NCI-H1417 (cell line): Measurements from ENCODE around the gene TNFRSF12A.

ENCODE experiments used
- DNase-seq, 3 experiments: peaks; one replicate each; lab custom pipeline; 2025; lab: John Stamatoyannopoulos, UW

Gene TNFRSF12A

DNA sequence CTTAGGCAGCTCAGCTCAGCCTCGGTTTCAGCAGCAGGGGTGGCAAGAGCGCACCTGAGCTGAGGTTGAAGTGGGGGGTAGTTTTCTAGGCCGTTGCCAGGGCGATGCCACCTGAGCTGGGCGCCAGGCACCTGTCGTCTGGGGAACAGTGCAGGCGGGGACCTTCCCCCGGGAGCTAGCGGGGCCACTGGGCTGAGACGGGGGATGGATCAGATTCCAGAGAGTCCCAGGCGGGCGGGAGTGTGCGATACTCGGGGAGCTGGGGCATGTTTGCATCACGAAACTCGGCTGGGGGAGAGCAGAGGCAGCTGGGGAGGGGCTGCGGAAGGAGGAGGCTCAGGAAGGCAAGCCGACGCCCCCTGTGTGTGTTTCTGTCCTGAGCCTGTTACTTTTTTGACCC is 7.9 kb upstream of the TNFRSF12A start:
- peak; percentile 81 to 94 (median 90) for DNase-seq

DNA sequence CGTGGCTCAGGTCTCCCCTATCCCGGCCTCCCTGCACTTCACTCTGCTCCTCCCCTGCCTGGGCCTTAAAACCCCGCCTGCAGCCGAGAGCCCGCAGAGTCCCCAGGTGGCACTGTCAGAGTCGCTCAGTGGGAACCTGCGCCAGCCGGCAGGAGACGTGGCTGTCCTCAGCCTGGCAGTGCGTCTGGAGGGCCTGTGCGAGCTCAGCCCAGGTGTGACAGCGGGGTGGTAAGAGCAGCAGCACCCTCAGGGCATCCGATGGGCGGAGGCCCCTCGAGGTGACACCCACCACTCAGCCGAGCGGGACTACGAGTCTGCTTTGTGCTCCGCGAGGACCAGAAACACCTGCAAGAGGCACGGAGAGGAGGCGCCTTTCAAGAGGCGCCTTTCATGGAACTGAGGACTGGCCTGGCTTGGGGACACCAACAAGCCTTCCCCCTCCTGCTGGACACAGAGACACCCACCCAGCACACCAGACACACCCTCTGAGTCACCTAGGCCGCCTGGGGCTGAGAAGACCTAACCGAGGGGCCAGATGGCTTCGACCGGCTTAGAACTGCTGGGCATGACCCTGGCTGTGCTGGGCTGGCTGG is 7.2 kb upstream of the TNFRSF12A start, which contains the start of gene CLDN9:
Gene CLDN9 (plus strand): TSS at position 96 of the 593 bp plus-strand sequence. CDS start 440 bp downstream, at position 536.
- peak; percentile 87 to 95 (median 92) for DNase-seq

DNA sequence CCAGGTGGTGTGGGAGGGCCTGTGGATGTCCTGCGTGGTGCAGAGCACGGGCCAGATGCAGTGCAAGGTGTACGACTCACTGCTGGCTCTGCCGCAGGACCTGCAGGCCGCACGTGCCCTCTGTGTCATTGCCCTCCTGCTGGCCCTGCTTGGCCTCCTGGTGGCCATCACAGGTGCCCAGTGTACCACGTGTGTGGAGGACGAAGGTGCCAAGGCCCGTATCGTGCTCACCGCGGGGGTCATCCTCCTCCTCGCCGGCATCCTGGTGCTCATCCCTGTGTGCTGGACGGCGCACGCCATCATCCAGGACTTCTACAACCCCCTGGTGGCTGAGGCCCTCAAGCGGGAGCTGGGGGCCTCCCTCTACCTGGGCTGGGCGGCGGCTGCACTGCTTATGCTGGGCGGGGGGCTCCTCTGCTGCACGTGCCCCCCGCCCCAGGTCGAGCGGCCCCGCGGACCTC is 6.6 kb upstream of the TNFRSF12A start:
- DNase-seq = peak in 1 of 3 experiments; percentile 47

DNA sequence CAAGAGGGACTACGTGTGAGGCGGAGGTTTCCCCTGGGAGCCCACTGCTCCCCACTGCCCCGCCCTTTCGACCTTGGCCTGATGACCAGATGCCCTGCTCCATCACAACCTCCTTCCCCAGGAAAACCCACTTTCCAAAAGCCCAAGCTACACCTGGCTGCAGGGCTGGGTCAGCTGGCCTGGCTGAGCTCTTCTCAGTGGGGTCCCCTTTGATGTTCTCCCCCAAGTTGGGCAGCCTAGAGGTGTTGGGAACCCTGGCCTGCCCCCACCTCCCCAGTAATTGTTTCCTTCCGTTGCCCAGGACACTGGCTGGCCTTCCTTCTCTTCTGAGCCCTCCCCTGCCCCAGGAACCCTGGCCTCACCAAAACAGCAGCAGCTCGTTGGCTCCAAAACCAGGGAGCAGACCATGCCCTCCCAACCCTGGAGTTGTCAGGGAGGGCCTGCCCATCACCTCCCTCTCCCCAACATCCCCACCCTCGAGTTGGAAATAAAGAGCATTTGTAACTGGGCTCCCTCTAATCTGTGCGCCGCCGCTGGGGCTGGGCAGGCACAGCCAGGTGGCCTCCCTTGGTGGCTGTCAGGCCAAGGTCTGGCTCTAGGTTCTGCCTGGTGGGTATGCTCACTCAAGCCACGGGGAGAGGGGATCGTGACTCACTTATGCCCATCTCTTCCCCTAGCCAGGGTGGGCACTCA is 6.0 kb upstream of the TNFRSF12A start:
- no peak for DNase-seq

GRCh38 chr16:3014971-3015370 is 5.2 kb upstream of the TNFRSF12A start:
- no peak for DNase-seq

- no peak for DNase-seq
These were observed 4.2 kb upstream of the TNFRSF12A start for GRCh38 chr16:3015865-3016521.

- DNase-seq = no peak
These were observed 2.8 kb upstream of the TNFRSF12A start for GRCh38 chr16:3017344-3017743.

GRCh38 chr16:3017794-3018506 is 2.2 kb upstream of the TNFRSF12A start, which contains the start of gene CLDN6:
Gene CLDN6, minus strand, starts transcription at chr16:3018183. Its CDS starts 2,162 bp downstream, at chr16:3016021.
- DNase-seq = peak in 1 of 3 experiments; percentile 2

GRCh38 chr16:3019594-3020246 is 448 bp upstream of the TNFRSF12A start:
- DNase-seq = no peak

- peak; percentile 42 to 68 (median 57) for DNase-seq
These were observed 658 bp downstream of the TNFRSF12A start for GRCh38 chr16:3020604-3021448.

DNA sequence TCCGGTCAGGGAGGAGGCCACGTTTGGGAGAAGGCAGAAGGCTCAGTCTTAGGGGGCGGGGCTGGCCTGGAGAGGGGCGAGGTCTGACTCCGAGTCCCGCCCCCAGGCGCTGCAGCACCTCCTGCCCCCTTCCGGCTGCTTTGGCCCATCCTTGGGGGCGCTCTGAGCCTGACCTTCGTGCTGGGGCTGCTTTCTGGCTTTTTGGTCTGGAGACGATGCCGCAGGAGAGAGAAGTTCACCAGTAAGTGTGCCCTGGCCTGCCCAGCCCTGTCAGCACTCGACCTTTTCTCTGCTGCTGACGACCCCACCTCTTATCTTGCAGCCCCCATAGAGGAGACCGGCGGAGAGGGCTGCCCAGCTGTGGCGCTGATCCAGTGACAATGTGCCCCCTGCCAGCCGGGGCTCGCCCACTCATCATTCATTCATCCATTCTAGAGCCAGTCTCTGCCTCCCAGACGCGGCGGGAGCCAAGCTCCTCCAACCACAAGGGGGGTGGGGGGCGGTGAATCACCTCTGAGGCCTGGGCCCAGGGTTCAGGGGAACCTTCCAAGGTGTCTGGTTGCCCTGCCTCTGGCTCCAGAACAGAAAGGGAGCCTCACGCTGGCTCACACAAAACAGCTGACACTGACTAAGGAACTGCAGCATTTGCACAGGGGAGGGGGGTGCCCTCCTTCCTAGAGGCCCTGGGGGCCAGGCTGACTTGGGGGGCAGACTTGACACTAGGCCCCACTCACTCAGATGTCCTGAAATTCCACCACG is 1.5 kb downstream of the TNFRSF12A start:
- peak; percentile 41 to 76 (median 57) for DNase-seq

- no peak for DNase-seq
These were observed 2.1 kb downstream of the TNFRSF12A start for GRCh38 chr16:3022208-3022683.

- peak in 1 of 3 experiments; percentile 38 for DNase-seq
These were observed 2.7 kb downstream of the TNFRSF12A start for GRCh38 chr16:3022684-3023414.

DNA sequence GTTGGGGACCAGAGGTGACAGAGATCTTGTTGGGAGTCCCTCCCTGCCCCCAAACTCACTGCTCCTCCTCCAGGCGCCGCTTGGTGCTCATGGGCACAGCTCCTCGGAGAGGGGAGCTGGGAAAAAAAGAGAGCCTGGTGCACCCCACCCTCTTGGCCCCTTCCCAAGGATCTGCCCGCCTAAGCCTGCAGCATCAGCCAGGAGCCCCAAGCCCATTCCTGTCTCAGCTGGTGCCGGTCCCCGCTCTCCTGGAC is 3.2 kb downstream of the TNFRSF12A start:
- no peak for DNase-seq

GRCh38 chr16:3023669-3024478 is 3.7 kb downstream of the TNFRSF12A start, which contains the start of the genes HCFC1R1 and THOC6:
Gene HCFC1R1, minus strand, starts transcription at chr16:3023942. Its CDS starts 1 bp downstream, at chr16:3023941.
Gene THOC6, plus strand, starts transcription at chr16:3024035. Its CDS starts 292 bp downstream, at chr16:3024327.
- DNase-seq = peak; percentile 97 to 99 (median 97)

GRCh38 chr16:3025032-3026002 is 5.1 kb downstream of the TNFRSF12A start:
- no peak for DNase-seq

DNA sequence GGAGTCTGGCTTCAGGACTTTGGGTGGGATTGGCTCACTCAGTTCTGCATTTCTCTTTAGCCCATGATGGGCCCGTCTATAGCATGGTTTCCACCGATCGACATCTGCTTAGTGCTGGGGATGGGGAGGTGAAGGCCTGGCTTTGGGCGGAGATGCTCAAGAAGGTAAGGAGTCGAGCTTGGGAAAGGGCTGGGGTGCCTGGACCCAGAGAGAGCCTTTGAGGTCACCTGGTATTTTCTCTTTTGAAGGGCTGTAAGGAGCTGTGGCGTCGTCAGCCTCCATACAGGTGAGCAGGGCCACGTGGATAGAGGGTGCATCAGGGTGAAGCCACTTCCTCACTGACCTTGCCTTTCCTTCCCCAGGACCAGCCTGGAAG is 5.8 kb downstream of the TNFRSF12A start:
- DNase-seq = no peak
